ENCODE data around the gene PPARA.
"Not testable (repeated sequence)": the region's sequence is repeated elsewhere in the genome, so short reads cannot be mapped to it uniquely, and the experiment has no call there.

PPARA gene

GRCh38 chr22:46251266-46251665 lies 100.9 kb downstream of the PPARA start:
- DNase-seq, result no peak

- no peak for DNase-seq
Measured at GRCh38 chr22:46251816-46252380, 101.6 kb downstream of the PPARA start.

- no peak for DNase-seq
Measured at GRCh38 chr22:46256358-46256958, 106.1 kb downstream of the PPARA start.

- DNase-seq, result no peak
Measured at GRCh38 chr22:46259374-46259773, 109.0 kb downstream of the PPARA start.

- no peak for DNase-seq
Measured at GRCh38 chr22:46260038-46260437, 109.7 kb downstream of the PPARA start.

GRCh38 chr22:46262449-46263215 lies 112.3 kb downstream of the PPARA start:
- DNase-seq, result peak; percentile 44 to 70

- no peak for DNase-seq
Measured at GRCh38 chr22:46263216-46263590, 112.9 kb downstream of the PPARA start, which contains the start of gene PKDREJ. PKDREJ (minus strand) TSS chr22:46263343; CDS start chr22:46263322, 21 bp downstream.

- DNase-seq, result not testable (repeated sequence)
Measured at GRCh38 chr22:46264520-46264919, 114.2 kb downstream of the PPARA start.

- DNase-seq, result not testable (repeated sequence)
Measured at GRCh38 chr22:46265627-46266026, 115.3 kb downstream of the PPARA start.

- DNase-seq, result peak in 1 of 2 experiments; percentile 61
Measured at GRCh38 chr22:46267431-46268279, 117.3 kb downstream of the PPARA start, which contains the start of gene TTC38. TTC38 (plus strand) TSS chr22:46268008; CDS start chr22:46268040, 32 bp downstream.

- no peak for DNase-seq
Measured at GRCh38 chr22:46269564-46269963, 119.2 kb downstream of the PPARA start.

GRCh38 chr22:46272196-46272595 lies 121.9 kb downstream of the PPARA start:
- DNase-seq, result no peak

GRCh38 chr22:46272762-46273431 lies 122.6 kb downstream of the PPARA start:
- no peak for DNase-seq

- DNase-seq, result no peak
Measured at GRCh38 chr22:46273432-46274148, 123.3 kb downstream of the PPARA start.

GRCh38 chr22:46274381-46274780 lies 124.1 kb downstream of the PPARA start:
- DNase-seq, result no peak

- DNase-seq, result no peak
Measured at GRCh38 chr22:46275455-46276122, 125.3 kb downstream of the PPARA start.

GRCh38 chr22:46276563-46276962 lies 126.2 kb downstream of the PPARA start:
- no peak for DNase-seq

- no peak for DNase-seq
Measured at GRCh38 chr22:46278656-46279645, 128.6 kb downstream of the PPARA start.

- DNase-seq, result no peak
Measured at GRCh38 chr22:46280063-46280817, 129.9 kb downstream of the PPARA start.
